GM19099 (cell line): ENCODE measurements around the gene AKAP12.

Source experiments
- POLR2A ChIP-seq: IDR thresholded peaks from 3 replicates; pipeline ENCODE4 v1.6.1; 2011; ENCODE audit warnings: low read depth; ENCODE audit not compliant: insufficient read length; ENCODE audit errors: extremely low read depth

The AKAP12 gene, protein sequence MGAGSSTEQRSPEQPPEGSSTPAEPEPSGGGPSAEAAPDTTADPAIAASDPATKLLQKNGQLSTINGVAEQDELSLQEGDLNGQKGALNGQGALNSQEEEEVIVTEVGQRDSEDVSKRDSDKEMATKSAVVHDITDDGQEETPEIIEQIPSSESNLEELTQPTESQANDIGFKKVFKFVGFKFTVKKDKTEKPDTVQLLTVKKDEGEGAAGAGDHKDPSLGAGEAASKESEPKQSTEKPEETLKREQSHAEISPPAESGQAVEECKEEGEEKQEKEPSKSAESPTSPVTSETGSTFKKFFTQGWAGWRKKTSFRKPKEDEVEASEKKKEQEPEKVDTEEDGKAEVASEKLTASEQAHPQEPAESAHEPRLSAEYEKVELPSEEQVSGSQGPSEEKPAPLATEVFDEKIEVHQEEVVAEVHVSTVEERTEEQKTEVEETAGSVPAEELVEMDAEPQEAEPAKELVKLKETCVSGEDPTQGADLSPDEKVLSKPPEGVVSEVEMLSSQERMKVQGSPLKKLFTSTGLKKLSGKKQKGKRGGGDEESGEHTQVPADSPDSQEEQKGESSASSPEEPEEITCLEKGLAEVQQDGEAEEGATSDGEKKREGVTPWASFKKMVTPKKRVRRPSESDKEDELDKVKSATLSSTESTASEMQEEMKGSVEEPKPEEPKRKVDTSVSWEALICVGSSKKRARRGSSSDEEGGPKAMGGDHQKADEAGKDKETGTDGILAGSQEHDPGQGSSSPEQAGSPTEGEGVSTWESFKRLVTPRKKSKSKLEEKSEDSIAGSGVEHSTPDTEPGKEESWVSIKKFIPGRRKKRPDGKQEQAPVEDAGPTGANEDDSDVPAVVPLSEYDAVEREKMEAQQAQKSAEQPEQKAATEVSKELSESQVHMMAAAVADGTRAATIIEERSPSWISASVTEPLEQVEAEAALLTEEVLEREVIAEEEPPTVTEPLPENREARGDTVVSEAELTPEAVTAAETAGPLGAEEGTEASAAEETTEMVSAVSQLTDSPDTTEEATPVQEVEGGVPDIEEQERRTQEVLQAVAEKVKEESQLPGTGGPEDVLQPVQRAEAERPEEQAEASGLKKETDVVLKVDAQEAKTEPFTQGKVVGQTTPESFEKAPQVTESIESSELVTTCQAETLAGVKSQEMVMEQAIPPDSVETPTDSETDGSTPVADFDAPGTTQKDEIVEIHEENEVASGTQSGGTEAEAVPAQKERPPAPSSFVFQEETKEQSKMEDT (N-terminal part only)

DNA sequence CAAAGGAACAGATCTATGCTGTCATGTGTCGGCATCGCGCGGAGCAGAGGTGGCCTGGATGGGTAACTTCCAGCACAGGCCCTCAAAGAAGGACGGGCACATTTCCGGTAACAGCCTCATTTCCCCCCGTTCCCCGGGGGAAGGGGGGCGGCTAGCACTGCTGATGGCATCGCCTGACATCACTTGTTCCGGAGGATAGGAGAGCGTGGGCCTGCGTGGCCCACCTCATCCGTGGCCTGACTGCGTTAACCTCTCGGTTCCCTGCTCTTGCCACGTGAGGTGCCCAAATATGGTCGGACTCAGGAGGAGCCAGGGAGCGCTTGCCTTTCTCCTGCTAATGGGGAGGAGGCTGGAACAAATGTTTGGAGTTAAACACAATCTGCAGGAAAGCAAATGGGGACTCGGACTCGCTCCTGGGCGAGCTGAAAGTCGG, at the start of gene AKAP12:
TSS of gene AKAP12 (plus strand) at position 365 of the 433 bp plus-strand sequence. CDS start 596 bp downstream, outside the sequence.
- TF ChIP-seq POLR2A, result no peak

DNA sequence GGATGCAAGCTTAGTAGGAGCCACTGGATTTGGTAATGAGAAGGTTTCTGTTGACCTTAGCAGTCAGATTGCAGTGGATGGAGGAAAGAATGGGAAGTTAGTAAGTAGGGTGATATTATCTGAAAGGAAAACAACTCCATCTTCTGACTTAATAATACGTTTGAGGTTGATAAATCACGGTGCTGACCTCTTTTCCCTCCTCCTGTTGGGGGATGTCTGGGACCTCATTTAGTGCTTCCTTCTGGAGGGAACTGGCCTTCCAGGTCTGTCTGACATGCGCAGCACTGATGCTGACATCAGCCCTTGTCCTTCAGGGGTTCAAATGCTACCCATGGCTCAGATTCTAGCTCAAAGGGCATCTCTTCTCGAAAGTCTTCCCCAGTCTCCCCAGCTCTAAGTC, 48.2 kb upstream of the AKAP12 start:
- TF ChIP-seq POLR2A, result no peak

DNA sequence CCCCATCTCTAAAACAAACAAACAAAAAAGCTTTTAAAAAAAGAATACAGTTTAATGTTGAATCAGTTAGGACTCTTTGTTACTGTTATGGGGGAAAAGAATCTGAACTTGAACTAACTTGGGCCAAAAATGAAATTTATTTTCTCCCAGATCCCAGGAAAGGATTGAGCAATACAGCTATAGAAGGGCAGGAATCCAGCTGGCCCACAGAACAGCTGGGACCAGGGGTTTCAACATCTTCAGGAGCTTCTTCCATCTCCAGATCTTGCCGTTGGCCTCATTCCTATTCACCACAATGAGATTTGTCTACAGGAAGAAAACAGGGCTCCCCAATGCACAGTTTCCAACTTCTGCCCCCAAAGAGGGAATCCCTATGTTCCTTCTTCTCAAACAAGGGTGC, 43.2 kb upstream of the AKAP12 start:
- TF ChIP-seq POLR2A, result no peak

DNA sequence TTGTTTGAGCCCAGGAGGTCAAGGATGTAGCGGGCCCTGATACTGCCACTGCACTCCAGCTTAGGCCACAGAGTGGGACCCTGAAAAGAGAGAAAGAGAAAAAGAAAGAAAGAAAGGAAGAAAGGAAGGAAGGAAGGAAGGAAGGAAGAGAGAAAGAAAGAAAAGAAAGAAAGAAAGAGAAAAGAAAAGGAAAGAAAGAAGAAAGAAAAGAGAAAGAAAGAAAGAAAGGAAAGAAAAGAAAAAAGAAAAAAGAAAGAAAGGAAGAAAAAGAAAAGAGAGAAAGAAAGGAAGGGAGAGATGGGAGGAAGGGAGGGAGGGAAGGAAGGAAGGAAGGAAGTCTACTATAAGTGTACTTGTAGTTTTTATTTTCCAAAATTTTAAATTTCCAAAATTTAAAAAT, 42.2 kb upstream of the AKAP12 start:
- no peak for TF ChIP-seq POLR2A

DNA sequence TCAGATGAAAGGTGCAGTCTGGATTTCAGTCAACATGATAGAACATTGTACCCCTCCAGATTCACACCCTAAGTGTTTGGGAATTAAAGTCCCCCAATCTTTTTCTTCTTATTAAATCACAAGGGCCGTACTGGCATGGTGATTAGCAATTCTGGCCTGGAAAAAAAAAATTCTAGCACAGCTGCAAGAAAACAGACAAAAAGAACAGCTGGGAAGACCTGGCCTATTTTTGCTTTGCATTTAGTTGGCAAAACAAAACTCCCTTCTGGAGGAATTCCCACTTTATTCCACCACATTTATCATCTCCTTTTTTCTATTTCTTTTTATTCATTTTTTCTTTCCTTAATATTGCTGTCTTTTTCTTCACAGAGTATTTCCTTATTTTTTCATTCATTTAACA, 39.8 kb upstream of the AKAP12 start:
- no peak for TF ChIP-seq POLR2A

DNA sequence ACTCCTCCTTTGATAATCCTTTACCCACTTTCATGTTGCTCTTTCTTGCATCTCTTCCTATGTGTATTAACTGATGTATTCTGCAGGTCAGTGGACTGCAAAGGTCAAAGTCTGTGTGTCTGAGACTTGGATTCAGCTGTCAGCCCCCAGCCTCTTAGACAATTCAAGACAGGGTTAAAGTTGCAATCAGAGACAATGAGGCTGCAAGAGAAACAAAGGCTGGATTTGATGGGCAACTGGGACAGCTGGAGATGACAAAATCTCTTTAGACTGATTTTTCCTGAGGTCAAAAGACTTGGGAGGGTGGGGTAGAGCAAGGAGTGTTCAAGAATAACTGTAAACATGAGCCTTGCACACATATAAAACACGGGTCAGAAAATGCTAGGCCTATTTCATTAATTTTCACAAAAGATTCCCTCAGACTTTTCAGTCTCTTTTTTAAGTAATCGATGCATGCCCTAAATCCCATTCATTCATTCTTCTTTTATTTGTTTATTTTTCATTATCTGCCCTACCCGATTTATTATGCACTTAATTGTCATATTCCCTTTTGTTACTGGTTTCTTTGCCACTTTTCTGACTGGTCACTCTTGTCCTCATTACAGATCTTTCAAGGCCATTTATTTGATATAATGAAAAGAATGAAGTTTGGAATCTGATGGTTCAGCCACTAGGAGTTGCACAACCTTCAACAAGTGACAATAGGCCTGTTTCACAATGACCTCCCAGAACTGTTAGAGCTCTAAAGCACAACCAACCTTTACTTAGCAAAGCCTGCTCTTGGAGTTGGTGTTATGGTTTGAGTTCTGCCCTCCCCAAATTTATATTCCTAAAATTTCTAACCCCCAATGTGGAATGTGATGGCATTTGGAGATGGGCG, 33.8 kb upstream of the AKAP12 start:
- no peak for TF ChIP-seq POLR2A

DNA sequence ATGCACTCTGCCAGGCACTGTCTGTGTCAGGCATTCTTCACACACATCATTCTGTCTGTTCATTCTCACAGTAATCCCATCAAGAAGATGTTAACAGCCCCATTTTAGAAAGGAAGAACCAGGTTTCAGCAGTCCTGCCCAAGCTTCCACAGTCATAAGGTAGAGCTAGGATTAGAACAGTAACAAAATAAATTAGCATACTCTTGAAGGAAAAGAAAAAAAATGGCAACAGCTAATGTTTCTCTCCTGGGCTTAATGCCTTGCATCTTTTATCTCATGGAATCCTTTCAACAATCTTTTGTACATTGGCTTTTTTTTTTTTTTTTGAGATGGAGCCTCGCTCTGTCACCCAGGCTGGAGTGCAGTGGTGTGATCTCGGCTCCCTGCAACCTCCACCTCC, 32.1 kb upstream of the AKAP12 start:
- TF ChIP-seq POLR2A, result no peak

DNA sequence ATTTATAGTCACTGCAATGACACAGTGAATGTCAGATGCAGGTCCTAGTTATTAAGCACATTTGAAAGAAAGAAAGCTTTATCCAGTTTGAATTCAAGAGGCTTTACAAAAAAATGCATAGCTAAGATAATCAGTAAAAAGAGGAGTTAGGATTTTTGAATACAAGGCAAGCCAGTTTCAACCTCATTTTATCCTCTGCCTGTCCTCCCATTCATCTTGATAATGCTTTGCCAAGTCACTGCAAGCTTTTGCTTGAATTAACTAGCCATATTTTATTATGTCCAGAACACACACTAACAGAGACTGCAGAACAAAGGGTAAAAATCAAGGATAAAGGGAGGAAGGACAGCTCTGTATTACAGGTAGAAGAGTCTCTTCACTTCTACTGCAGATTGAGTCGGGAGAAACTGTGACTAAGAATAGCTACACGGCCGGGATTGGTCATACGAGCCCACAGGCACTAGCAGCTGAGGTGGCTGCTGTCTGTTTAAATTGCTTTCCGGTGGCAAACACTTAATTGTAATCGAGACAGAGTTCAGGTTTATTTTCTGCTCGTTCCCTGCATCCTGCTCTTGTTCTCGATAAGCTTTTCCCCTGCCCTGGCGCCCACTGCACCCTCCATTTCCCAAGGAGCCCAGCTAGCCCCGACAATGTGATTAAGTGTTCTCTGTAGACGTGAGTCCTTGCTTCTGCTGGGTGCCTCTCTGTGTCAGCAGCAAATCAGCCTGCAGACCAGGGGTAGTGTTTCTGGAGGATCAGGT, 30.5 kb upstream of the AKAP12 start:
- TF ChIP-seq POLR2A, result no peak

DNA sequence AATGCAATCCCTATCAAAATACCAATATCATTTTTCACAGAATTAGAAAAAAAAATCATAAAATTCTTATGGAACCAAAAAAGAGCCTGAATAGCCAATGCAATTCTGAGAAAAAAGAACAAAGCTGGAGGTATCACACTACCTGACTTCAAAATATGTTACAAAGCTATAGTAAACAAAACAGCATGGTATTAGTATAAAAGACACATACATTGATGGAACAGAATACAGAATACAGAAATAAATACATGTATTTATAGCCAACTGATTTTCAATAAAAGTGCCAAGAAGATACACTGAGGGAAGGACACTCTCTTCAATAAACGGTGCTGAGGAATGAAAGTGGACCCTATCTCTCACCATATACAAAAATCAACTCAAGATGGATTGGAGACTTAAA, 28.7 kb upstream of the AKAP12 start:
- TF ChIP-seq POLR2A, result no peak

DNA sequence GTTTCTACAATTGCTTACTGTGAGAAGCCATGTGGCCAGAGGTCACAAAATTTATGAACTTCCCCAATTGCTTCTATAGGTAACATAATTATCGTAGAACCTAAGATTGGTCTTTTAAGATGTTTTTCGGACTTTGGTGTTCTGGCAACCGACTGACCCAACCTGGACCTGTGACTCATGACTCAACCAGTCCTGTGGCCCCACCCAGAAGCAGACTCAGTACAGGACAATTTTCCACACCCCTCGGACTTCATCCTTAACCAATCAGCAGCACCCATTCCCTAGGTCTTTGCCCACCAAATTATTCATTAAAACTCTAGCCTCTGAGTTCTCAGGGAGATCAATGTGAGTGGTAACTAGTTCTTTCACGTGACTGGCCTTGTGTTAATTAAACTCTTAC, 26.4 kb upstream of the AKAP12 start:
- TF ChIP-seq POLR2A, result no peak

DNA sequence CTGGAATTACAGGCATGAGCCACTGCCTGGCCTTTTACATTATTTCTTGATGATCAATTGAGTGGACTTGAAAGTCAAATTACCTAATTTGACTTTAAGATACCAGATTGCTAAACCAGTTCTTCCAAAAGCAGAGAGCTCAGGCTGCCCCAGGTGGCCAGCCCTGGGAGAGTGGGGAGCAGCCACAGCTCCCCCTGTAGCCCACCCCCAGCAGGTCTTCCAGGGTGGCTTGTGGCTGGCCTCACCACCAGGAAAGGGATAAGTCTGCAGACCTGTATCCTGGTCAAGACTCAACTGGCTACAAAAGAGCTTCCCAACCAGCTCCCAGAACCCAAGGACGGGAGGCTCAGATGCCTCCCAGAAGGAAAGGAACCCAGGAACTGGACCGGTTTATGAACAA, 23.8 kb upstream of the AKAP12 start:
- no peak for TF ChIP-seq POLR2A

DNA sequence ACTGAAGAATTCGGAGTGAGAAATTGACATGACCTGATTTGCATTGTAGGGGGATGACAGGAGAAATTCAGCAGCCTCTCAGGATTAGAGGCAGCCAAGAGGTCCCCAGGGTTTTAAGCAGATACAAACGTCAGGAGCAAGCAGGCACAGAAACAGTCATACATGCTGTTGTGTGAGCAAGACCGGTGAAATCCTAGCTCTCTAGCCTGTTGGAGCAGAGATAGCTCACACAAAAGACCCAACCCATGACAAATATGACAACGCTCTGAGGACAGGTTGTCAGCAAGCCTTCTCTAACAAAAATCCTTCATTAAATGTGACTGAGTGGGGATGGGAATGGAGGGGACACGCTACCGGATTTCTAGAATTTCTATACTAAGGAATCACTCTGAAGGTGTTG, 23.0 kb upstream of the AKAP12 start:
- no peak for TF ChIP-seq POLR2A

DNA sequence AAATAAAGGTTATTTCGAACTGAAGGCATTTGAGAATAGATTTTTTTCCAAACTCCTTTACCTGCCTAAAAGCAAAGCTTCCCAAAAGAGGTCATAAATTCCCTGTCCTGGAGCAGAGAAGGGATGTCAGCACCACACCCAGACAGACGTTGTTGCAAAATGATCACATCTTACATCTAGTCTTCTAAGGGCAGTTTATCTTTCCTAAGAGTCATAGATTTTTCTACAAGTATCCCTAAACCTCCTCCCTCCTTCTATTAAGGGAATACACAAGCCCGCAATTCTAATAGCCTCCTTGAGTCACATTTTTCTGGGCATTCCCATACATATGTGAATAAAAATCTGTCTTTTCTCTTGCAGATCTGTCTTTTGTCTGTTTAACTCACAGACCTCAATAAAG, 20.6 kb upstream of the AKAP12 start:
- TF ChIP-seq POLR2A, result no peak
